Fibroblast of lung (primary cell): ENCODE measurements around the gene PEX14.

ENCODE experiments used
- EZH2 ChIP-seq: IDR thresholded peaks from 2 replicates; pipeline ENCODE4 v1.5.1; 2012; ENCODE audit warnings: low read length, control low read depth, mild to moderate bottlenecking; ENCODE audit errors: missing control alignments
- TF ChIP-seq, protein P1 (sequence below), 2 donors: IDR thresholded peaks in 1 of 2; conservative IDR thresholded peaks in 1 of 2; 1 replicate in 1 of 2; 2 replicates in 1 of 2; pipeline ENCODE4 v1.5.1; 2011 to 2012; ENCODE audit warnings: low read length in 2 of 2, control low read depth in 1 of 2, inconsistent platforms in 1 of 2, low read depth in 1 of 2, mild to moderate bottlenecking in 1 of 2

GRCh38 chr1:10678852-10679251 is 204.1 kb downstream of the PEX14 start:
- TF ChIP-seq, protein P1, sequence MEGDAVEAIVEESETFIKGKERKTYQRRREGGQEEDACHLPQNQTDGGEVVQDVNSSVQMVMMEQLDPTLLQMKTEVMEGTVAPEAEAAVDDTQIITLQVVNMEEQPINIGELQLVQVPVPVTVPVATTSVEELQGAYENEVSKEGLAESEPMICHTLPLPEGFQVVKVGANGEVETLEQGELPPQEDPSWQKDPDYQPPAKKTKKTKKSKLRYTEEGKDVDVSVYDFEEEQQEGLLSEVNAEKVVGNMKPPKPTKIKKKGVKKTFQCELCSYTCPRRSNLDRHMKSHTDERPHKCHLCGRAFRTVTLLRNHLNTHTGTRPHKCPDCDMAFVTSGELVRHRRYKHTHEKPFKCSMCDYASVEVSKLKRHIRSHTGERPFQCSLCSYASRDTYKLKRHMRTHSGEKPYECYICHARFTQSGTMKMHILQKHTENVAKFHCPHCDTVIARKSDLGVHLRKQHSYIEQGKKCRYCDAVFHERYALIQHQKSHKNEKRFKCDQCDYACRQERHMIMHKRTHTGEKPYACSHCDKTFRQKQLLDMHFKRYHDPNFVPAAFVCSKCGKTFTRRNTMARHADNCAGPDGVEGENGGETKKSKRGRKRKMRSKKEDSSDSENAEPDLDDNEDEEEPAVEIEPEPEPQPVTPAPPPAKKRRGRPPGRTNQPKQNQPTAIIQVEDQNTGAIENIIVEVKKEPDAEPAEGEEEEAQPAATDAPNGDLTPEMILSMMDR (conservative IDR thresholded peaks at IDR 0.05 in 1 of 2, IDR thresholded peaks at IDR 0.05 in 1 of 2; ENCODE audit: low read depth in 1 of 2, low read length in 2 of 2), result no peak
- no peak for TF ChIP-seq EZH2
